GM12878 (cell line): Measurements from ENCODE around the gene DTD2. TPM values are rescaled to one million over a fixed set of nuclear protein-coding genes. Genes with fewer than 3 reads are reported as not detected.

Experiments used
- ATAC-seq: fragments of 200-7000 bp; cut with Tn5 transposase; 3 replicates; pipeline ENCODE4 v1.9.1; 2020; ENCODE audit warnings: mild to moderate bottlenecking, moderate library complexity
- BruUV-seq: library from RNA; stranded (reverse); fragments of 400-500 nt; replicated peaks from 2 replicates; lab custom pipeline; 2021; lab: Mats Ljungman, UMichigan
- CTCF ChIA-PET: fragments of 300-600 bp; sonication (Branson Sonifier 250); formaldehyde crosslinking; extraction: SDS; loops from one replicate; lab custom pipeline; 2021; ENCODE audit warnings: inconsistent platforms; lab: Yijun Ruan, JAX
- POLR2A ChIA-PET: fragments of 350-600 bp; formaldehyde crosslinking; extraction: SDS; loops from one replicate; lab custom pipeline; 2021; ENCODE audit warnings: inconsistent platforms; lab: Charles Lee
- RAD21 ChIA-PET: fragments of 300-600 bp; sonication (Branson Sonifier 250); formaldehyde crosslinking; loops from one replicate; lab custom pipeline; 2023; ENCODE audit warnings: antibody characterized with exemption; ENCODE audit not compliant: unreplicated experiment; lab: Charles Lee
- SMC1A ChIA-PET: fragments of 300-600 bp; sonication (Branson Sonifier 250); formaldehyde crosslinking; loops from one replicate; lab custom pipeline; 2023; ENCODE audit not compliant: unreplicated experiment, uncharacterized antibody; lab: Charles Lee
- DNase-seq: peaks from one replicate; pipeline ENCODE4 v3.0.0-alpha.2; 2011; ENCODE audit warnings: low read depth, low spot score
- FAIRE-seq: peaks from 3 replicates; lab custom pipeline; 2011; peaks lifted over from hg19 to GRCh38; lab: Jason Lieb, UNC
- H2AFZ ChIP-seq: 2 replicates; pipeline ENCODE4 v1.6.0; 2011; ENCODE audit warnings: low read depth, low read length, control low read depth; ENCODE audit not compliant: control insufficient read depth
- H3K27ac ChIP-seq: 2 replicates; pipeline ENCODE4 v1.5.1; 2011; ENCODE audit warnings: control low read depth; ENCODE audit not compliant: control insufficient read depth, insufficient read depth
- H3K27me3 ChIP-seq, 2 experiments: replicated peaks in 1 of 2; 2 replicates each; pipeline versions ENCODE4 v1.6.0 to v1.6.1; 2011; ENCODE audit warnings: low read length in 1 of 2; ENCODE audit not compliant: control insufficient read depth in 2 of 2, insufficient read depth in 2 of 2
- H3K36me3 ChIP-seq, 2 experiments: 2 replicates each; pipeline ENCODE4 v1.5.1; 2011; ENCODE audit warnings: low read length in 1 of 2; ENCODE audit not compliant: control insufficient read depth in 2 of 2, insufficient read depth in 2 of 2
- H3K4me1 ChIP-seq: 2 replicates; pipeline ENCODE4 v1.6.1; 2011; ENCODE audit warnings: mild to moderate bottlenecking, low read length, moderate library complexity, mixed read lengths; ENCODE audit not compliant: control insufficient read depth, insufficient read depth
- H3K4me2 ChIP-seq: 2 replicates; pipeline ENCODE4 v1.6.0; 2011; ENCODE audit warnings: control low read depth; ENCODE audit not compliant: control insufficient read depth, insufficient read depth
- H3K4me3 ChIP-seq: fragments of 200-600 bp; sonication (generic); 2 replicates; pipeline ENCODE4 v1.5.1; 2016
- H3K79me2 ChIP-seq: 2 replicates; pipeline ENCODE4 v1.6.0; 2011; ENCODE audit warnings: low read length; ENCODE audit not compliant: control insufficient read depth, insufficient read depth
- H3K9ac ChIP-seq: 2 replicates; pipeline ENCODE4 v1.8.0; 2011; ENCODE audit warnings: low read length, control low read depth, mixed read lengths; ENCODE audit not compliant: control insufficient read depth, insufficient read depth
- H3K9me3 ChIP-seq: replicated peaks from 3 replicates; pipeline ENCODE4 v1.5.1; 2011; ENCODE audit warnings: mild to moderate bottlenecking, low read length; ENCODE audit not compliant: control insufficient read depth, insufficient read depth
- H4K20me1 ChIP-seq: 2 replicates; pipeline ENCODE4 v1.6.0; 2011; ENCODE audit not compliant: control insufficient read depth, insufficient read depth
- whole genome bisulfite sequencing: methylation state at CpG from one replicate; pipeline ENCODE4 v1.1.6; 2016; ENCODE audit warnings: low lambda C conversion rate; ENCODE audit not compliant: insufficient replicate concordance, insufficient coverage; ENCODE audit errors: missing lambda C conversion rate; 5-methylcytosine and 5-hydroxymethylcytosine counted together
- in situ Hi-C: fragments of 300-500 bp; cut with MboI; formaldehyde crosslinking; loops from 9 replicates; pipeline ENCODE4 v1.14.3; 2018; ENCODE audit warnings: mixed read lengths
- intact Hi-C: fragments of 100-400 bp; cut with micrococcal nuclease; formaldehyde crosslinking; loops from one replicate; pipeline ENCODE4 v1.14.2; 2022; ENCODE audit not compliant: unreplicated experiment
- polyA plus RNA-seq, 11 experiments: library from polyadenylated mRNA; depleted of rRNA in 4 of 11; unstranded in 6 of 11; stranded (reverse) in 5 of 11; fragments of >200 nt; fragmentation: Nextera tagmentation in 4 of 11; fragmentation: Illumina TruSeq in 1 of 11; extraction: Ambion mirVana in 4 of 11; extraction: Trizol in 1 of 11; gene quantifications; 1 replicate in 1 of 11; 2 replicates in 10 of 11; pipeline versions ENCODE4 v1.2.1 to v1.2.3, GENCODE V29; 2011 to 2016; ENCODE audit warnings: inconsistent platforms in 2 of 11, missing spikeins in 2 of 11, low read depth in 1 of 11
- total RNA-seq, 4 experiments: library from RNA; depleted of rRNA in 3 of 4; stranded (reverse); fragments of >200 nt in 3 of 4; fragmentation: Illumina TruSeq in 1 of 4; extraction: Trizol in 1 of 4; gene quantifications; 2 replicates each; pipeline versions ENCODE4 v1.2.1 to v1.2.3, GENCODE V29; 2013 to 2021
- TF ChIP-seq, protein P1 (sequence below): IDR thresholded peaks from 2 replicates; pipeline ENCODE4 v1.6.1; 2012; ENCODE audit warnings: low read length, inconsistent platforms
- TF ChIP-seq, protein P2 (sequence below): fragments of 450-650 bp; IDR thresholded peaks from 2 replicates; pipeline ENCODE4 v1.6.1; 2016; ENCODE audit warnings: mild to moderate bottlenecking
- TF ChIP-seq, protein P3 (sequence below): fragments of 450-650 bp; IDR thresholded peaks from 2 replicates; pipeline ENCODE4 v1.6.1; 2018; ENCODE audit warnings: borderline replicate concordance, mild to moderate bottlenecking; ENCODE audit not compliant: partially characterized antibody

The DTD2 gene
- total and polyA plus RNA-seq, 10 of the 15 experiments (the other 5 are each of a cell fraction or from before 2014, with no cell fraction given): 4.5 to 32.8 (median 15.9) TPM

DNA sequence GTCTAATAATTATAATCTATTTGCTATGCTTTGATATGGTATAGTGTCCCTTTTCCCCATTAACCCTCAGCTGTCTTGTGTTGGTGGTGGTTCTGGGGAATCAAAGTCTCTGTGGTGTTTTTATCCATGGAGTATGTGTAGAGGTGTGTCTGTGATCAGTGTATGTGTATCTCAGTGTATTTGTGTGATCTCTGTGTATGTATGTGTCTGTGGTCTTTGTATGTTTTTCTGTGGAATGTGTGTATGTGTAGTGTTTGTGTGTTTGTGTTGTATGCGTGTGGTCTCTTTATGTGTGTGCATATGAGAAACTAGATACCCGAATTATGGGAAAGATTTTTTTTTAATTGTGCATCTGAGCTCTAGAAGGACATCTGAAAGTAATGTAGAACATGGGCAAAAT is 29.5 kb upstream of the DTD2 start:
- H3K36me3 ChIP-seq: no peaks in the 10 kb centered on the region
- H3K27ac ChIP-seq: no peak overlapping the region
- CTCF ChIA-PET: interaction anchor here (0.6 kb wide), 1 partner anchor 219 kb away, joined by 3 read pairs; no protein-coding TSS in a partner anchor
- H4K20me1 ChIP-seq: no peaks in the 10 kb centered on the region
- H3K4me1 ChIP-seq: peaks cover 13% of the 10 kb centered on the region
- TF ChIP-seq, protein P1, sequence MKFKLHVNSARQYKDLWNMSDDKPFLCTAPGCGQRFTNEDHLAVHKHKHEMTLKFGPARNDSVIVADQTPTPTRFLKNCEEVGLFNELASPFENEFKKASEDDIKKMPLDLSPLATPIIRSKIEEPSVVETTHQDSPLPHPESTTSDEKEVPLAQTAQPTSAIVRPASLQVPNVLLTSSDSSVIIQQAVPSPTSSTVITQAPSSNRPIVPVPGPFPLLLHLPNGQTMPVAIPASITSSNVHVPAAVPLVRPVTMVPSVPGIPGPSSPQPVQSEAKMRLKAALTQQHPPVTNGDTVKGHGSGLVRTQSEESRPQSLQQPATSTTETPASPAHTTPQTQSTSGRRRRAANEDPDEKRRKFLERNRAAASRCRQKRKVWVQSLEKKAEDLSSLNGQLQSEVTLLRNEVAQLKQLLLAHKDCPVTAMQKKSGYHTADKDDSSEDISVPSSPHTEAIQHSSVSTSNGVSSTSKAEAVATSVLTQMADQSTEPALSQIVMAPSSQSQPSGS: no peak
- TF ChIP-seq, protein P2, sequence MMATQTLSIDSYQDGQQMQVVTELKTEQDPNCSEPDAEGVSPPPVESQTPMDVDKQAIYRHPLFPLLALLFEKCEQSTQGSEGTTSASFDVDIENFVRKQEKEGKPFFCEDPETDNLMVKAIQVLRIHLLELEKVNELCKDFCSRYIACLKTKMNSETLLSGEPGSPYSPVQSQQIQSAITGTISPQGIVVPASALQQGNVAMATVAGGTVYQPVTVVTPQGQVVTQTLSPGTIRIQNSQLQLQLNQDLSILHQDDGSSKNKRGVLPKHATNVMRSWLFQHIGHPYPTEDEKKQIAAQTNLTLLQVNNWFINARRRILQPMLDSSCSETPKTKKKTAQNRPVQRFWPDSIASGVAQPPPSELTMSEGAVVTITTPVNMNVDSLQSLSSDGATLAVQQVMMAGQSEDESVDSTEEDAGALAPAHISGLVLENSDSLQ: no peak
- TF ChIP-seq, protein P3, sequence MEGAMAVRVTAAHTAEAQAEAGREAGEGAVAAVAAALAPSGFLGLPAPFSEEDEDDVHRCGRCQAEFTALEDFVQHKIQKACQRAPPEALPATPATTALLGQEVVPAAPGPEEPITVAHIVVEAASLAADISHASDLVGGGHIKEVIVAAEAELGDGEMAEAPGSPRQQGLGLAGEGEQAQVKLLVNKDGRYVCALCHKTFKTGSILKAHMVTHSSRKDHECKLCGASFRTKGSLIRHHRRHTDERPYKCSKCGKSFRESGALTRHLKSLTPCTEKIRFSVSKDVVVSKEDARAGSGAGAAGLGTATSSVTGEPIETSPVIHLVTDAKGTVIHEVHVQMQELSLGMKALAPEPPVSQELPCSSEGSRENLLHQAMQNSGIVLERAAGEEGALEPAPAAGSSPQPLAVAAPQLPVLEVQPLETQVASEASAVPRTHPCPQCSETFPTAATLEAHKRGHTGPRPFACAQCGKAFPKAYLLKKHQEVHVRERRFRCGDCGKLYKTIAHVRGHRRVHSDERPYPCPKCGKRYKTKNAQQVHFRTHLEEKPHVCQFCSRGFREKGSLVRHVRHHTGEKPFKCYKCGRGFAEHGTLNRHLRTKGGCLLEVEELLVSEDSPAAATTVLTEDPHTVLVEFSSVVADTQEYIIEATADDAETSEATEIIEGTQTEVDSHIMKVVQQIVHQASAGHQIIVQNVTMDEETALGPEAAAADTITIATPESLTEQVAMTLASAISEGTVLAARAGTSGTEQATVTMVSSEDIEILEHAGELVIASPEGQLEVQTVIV: peak; percentile 5
- SMC1A ChIA-PET: no interaction called here
- H2AFZ ChIP-seq: no peak overlapping the region
- DNase-seq (no peak), ATAC-seq (no peak), FAIRE-seq (no peak)
- H3K27me3 ChIP-seq: no peaks in the 10 kb centered on the region
- intact Hi-C loops: no loop called here
- no peaks in the 10 kb centered on the region for H3K9me3 ChIP-seq
- in situ Hi-C loops: no loop called here
- RAD21 ChIA-PET: no interaction called here
- H3K79me2 ChIP-seq: no peaks in the 10 kb centered on the region
- H3K4me2 ChIP-seq: no peak overlapping the region
- no peak overlapping the region for H3K9ac ChIP-seq
- 76% methylated on average over 2 of the region's 2 CpGs for WGBS
- no TSS peak for BruUV-seq
- H3K4me3 ChIP-seq: no peak overlapping the region
- POLR2A ChIA-PET: interaction anchor here (0.6 to 1.3 kb wide), 3 partner anchors 66 to 866 kb away, joined by 3 to 5 read pairs (median 3); partner anchors contain the start of gene HEATR5A
